Stimulated activated CD4-positive, alpha-beta T cell treated with anti-CD3 and anti-CD28 coated beads, Interleukin-12 subunit alpha, Interleukin-12 subunit beta, amount 100 ng/mL, for 48 hours (primary cell): ENCODE data around the gene USP9Y.

Experiments used
- DNase-seq, 3 donors: peaks; one replicate each; pipeline ENCODE4 v3.0.0-alpha.2; 2020; ENCODE audit warnings: low read depth in 2 of 3, low spot score in 1 of 3

Gene USP9Y

DNA sequence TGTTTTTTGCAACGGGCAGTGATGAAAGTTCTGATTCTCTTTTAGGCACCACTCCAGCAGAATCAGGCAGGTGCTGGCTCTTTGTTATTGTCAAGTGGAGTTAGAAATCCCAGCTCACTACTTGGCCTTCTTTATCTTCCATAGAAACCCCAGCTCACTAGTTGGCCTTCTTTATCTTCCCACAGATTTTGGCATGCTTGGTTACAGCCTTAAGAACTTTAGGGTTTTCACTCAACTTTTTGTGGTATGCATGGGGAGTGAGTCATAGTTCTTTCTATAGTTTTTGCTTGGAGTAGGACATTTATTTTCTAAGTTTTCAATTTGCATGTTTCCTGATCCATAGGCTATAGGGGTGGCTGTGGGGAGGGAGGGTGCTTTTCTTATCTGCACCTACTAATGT is 55.0 kb downstream of the USP9Y start:
- no peak for DNase-seq

DNA sequence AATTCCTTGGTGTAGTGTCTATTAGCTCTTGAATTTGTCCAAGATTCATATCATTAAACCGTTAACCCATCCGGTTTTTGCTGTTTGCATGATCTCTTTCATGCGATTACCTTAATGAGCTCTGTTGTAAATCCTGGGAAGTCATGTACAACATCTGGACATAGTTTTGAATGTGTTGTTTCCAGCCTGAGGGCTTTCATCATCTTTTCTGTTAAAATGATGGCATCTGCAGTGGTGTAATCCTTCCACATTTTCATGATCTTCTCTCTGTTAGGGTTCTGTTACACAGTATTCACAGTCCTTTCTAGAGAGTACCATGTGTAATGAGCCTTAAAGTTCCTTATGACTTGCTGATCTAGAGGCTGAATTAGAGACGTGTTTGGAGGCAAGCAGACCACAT is 64.9 kb downstream of the USP9Y start:
- no peak for DNase-seq

DNA sequence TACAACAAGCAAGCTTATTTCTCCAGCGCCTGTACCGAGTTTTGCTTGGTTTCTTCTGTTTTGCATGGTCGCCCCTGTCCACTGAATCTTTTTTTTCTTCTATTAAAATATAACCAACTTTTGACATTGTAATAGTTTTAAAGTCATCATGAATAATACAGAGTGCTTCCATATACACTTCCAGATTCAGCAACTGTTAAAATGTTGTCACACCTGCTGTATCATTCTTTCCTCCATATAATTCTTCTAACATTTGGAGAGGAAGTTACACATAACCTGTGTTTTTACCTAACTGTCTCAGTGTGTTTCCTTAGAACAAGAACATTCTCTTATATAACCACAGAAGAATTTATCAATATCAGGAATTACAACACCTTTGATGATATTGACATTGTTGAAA is 83.5 kb downstream of the USP9Y start:
- no peak for DNase-seq

DNA sequence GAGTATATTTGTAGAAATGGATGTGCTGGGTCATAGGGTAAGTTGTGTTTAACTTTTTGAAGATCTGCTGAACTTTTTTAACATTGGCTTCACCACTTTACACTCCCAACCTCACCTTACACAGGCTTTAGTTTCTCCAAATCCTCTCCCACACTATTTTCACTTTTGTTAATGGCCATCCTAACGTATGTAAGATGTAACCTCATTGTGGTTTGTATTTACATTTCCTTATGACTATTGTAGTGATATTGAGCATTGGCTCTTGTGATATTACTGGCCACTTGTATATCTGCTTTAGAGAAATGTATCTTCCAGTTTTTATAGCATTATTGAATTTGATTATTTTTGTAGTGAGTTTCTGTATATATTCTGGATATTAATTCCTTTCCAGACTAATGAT is 93.0 kb downstream of the USP9Y start:
- DNase-seq, result no peak

DNA sequence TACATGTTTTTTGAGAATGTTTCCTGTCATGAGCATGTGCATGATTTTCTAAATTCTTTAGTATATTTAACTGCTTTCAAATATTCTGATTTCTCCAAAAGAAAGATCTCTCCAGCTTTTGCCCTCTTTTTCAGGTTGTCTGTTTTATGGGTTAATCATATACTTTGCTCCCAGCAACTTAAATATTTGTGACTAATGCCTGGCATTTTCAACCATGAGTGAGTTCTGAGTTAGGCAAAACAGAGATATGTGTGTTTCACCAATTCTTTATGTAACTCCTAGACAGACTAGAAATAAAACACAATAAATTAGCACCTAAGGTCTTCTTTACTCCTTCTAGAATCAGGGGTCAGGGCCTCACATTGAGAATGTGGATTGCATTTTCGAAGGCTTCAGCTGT is 107.0 kb downstream of the USP9Y start:
- no peak for DNase-seq

DNA sequence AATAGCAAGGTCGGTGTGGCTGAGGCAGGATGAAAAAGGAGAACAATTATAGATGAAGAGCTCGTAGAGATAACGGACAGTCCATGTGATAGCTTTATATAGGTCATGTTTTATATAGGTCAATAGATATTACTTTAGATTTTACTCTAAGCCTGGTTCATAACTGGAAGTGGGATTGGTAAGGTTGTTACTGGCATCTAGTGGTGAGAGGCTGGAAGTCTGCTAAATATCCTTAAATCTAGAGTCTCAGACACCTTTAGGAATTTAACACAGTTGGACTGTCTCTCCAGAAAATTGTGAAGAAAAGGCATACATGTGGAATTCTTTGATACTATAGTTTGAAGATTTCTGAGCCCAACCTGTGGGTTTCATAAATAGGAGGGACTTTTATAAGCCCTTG is 108.0 kb downstream of the USP9Y start:
- no peak for DNase-seq

DNA sequence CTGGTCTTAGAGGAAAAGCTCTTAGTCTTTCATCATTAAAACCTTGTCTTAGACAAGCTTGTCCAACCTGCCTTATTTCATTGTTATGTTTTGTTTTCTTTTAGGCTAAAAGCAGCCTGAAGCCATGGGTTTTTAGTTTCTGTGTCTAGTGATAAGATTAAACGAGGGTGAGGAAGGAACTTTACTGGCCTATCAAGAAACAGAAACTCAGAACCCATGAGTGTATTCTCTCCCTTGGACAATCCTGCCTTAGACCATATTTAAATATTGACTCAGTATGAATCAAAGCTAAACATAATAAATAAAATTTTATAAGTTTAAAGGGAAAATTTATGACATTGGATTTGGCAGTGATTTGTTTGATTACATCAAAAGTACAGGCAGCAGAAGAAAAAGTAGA is 122.4 kb downstream of the USP9Y start:
- no peak for DNase-seq

DNA sequence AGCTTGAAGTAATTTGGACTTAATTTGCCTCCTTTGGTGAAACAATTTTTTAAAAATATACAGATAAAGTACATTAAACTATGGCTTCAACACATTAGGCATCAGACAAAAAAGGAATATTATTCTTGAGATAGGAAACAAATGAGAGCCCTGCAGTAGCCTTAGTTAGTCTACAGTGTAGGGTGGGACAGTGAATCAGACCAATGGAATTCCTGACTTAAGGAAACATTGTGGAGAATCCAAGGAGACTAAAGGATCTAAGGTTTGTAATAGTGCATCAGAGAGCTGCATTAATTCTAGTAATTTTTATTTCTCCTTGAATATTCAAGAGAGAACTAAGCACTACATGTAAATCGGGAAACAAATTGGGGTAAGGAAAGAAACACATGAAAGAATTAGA is 125.8 kb downstream of the USP9Y start:
- DNase-seq, result no peak

DNA sequence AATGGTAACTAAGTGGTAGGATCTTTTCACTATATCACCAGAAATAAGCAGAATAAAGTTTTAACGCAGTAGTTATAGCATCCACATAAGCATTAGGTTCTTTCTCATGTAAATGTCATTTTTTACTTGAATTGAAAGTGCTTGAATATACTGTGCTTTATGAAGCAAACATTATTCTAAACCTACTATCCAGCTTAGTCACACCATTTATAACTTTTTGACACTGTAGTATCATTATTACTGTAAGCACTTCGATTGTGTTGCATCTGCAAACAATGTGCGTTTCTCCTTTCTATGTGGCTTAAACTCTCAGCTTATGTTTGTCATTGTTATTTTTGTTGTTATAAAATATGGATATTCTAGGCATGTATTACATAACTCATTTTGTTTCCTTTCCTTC is 132.3 kb downstream of the USP9Y start:
- DNase-seq, result no peak

DNA sequence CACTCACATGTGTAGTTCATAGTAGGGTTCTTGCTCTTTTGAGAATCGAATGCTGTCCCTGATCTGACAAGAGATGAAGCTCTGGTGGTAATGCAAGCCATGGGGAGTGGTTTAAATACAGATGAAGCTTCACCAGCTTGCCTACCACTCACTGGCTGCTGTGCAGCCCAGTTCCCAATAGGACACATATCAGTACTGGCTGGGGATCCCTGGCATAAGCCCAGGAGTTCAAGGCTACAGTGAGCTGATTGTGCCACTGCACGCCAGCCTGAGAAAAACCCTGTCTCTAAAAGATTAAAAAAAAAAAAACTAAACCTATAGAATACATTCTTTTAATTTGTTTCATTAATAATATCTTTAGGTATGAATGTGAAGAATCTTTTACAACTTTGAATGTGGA is 136.5 kb downstream of the USP9Y start:
- DNase-seq, result no peak

DNA sequence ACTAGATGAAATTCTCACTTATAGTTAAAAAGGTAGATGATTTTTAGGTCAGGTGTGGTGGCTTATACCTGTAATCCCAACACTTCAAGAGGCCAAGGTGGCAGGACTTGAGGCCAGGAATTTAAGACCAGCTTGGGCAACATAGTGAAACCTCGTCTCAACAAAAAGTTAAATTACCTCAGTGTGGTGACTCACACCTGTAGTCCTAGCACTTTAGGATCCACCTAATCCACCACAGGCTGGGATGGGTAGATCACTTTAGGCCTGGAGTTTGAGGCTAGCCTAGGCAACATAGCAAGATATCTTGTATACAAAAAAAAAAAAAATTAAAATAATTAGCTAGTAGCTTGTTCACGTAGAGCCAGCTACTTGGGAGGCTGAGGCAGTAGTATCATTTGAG is 140.3 kb downstream of the USP9Y start:
- DNase-seq, result no peak

DNA sequence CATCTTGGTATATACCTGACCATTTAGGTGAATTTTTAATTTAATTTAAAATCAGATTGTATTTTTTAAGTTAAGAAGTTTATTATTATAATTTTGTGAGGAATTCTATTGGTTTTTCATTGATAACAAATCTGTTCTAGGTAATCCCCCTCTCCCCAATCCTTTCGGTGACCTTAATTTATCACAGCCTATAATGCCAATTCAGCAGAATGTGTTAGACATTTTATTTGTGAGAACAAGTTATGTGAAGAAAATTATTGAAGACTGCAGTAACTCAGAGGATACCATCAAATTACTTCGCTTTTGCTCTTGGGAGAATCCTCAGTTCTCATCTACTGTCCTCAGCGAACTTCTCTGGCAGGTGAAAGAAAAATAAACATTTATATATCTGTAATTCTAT is 145.8 kb downstream of the USP9Y start:
- DNase-seq, result no peak

DNA sequence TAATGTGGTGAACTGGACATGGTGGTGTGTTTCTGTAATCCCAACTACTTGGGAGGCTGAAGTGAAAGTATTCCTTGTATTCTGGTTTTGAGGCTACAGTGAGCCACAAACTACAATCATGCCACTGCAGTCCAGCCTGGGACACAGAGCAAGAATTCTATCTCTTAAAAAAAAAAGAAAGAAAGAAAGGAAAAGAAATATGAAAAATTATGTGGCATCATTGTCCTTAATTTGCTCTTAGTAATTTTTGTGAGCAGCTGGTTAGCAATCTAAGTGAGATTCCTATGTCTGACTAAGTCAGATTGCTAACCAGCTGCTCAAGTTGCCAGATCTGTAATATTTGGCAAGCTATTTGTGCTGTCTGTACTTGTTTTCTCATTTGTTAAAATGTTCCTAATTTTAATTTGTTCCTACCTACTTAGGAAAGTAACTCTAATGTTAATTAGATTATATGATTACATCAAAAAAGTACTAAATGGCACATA is 154.8 kb downstream of the USP9Y start:
- no peak for DNase-seq

DNA sequence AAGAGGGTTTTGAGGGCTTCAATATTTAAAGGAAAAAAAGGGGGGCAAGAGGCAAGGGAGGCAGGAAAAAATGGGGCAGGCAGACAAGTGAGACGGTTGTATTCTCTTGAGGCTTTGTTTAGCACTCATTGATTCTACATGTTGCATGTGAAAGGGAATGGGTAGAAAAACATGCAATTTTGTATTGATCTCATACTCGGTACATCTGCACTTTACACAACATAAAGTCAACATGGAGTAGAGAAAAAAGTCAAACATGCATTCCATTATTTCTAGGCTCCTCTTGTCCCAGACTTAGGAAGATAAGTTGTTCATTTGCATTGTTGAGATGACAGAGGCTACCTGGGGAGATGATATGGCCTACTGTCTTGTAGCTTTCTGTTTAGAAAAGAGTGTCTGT is 166.9 kb downstream of the USP9Y start:
- DNase-seq, result no peak

DNA sequence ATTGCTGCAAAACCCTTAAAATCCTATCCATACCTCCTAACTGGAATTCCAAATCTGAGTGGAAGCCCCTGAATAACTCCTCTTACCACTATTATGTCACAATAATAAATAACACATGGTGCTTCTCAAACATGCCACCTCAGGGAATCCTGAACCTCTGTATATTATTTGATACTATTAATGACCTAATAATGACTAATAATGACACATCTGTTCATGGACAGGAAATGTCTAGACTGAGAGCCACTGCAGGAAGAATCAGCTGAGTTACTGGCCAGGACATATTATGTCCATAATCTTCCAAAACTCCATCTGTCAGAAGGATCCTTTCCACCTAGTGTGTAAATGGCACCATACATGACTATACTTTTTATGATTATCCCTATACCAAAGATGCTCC is 195.9 kb downstream of the USP9Y start:
- DNase-seq, result no peak

DNA sequence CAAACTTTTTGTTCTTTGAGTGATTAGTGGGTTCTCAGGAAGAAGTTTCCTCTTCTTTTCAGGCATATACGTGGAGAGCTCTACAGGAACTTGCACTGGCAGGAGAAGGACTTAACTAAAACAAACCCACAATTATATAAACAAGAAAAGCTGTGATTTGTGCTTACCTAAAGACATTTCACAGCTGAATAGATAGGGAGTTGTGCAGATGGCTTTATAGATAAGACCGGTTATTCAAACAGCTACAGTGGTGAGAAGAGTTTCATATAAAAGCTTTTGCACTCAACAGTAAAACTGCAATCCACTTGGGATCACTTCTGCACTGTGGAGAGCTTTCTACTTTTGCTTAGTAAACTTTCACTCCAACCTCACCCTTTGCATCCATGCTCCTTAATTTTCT is 197.6 kb downstream of the USP9Y start:
- DNase-seq, result no peak

DNA sequence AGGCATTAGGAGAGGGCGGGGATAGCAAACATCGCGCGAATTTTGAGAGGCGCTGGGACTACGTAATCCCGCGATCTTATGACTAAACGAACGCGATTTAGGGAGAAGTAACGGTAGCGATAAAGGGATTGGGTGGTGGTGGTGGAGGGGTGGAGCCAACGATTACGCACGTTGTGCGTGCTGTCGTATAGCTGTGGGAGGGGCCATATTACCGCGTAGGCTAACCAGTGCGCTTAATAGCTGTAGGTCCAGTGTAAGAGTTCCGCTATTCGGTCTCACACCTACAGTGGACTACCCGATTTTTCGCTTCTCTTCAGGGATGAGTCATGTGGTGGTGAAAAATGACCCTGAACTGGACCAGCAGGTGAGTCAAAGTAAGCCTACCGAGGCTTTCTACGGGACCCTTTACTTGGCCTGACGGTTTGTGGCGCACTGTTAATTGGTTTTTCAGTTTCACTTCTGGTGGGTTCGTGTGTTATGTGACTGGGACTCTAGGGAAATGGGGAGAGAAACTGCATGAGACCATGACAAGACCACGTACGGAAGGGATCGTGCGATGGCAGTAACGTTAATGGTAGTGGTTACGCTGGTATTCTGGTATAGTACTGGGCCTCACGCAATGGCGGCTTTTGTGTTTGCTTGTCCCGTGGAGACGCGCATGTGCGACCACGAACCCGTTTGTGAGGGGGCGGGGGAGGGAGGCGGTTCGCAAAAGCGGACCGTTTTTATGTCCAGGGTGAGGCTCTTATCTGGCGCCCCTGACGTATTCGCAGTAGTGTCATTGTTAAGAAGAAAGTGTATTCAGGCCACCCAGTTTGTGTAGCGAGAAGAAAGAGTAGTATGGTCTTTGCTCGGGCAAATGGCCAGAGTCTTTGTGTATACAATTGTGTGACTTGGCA is 203.8 kb downstream of the USP9Y start, which contains the start of gene DDX3Y:
DDX3Y (plus strand) TSS at position 251 of the 899 bp plus-strand sequence; CDS start at position 320, 69 bp downstream.
- DNase-seq, result peak in 2 of 3 donors; percentile 71 to 78

DNA sequence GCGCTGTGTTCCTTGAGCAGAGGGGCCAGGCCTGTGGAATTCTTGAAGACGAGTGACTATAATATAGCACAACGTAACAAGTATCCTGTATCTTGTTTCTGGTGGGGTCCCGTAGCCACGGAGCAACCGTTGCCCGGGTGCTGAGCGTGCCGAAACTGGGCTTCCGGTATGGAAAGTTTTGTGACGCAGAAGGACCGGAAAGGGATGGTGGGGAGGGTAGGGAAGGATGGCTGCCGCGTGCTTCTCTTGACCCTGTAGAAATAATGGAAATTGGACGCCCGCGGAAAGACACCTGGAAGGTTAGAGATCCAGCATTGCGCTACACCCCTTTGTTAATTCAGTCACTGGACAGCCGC is 204.5 kb downstream of the USP9Y start:
- peak in 2 of 3 donors; percentile 60 to 61 for DNase-seq

DNA sequence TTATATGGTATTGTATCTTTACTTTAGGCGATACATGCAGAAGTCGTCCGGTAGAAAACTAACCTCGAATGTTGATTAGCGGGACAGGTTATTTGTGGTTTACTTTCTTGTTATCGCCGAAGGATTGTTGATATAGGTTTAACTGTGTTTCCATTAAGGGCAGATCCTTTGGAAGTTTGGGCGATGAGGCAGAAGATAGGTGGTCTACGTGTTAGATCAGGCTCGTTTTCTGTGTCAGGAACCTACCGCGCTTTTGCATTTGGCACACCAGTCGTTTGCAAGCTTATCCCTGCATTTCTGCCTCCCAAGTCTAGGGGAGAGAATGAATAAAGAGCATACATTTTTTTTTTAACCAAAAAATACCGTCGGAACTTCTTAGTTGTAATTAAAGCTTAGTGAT is 204.9 kb downstream of the USP9Y start:
- no peak for DNase-seq
